ENCODE results near the gene CRY1. TPM values are rescaled to one million over a fixed set of nuclear protein-coding genes. Genes with fewer than 3 reads are reported as not detected.

CRY1 gene
- total and polyA plus RNA-seq, 9 of the 15 experiments (the other 6 are each of a cell fraction or from before 2014, with no cell fraction given), result 8.7 to 33.3 (median 25.2) TPM

DNA sequence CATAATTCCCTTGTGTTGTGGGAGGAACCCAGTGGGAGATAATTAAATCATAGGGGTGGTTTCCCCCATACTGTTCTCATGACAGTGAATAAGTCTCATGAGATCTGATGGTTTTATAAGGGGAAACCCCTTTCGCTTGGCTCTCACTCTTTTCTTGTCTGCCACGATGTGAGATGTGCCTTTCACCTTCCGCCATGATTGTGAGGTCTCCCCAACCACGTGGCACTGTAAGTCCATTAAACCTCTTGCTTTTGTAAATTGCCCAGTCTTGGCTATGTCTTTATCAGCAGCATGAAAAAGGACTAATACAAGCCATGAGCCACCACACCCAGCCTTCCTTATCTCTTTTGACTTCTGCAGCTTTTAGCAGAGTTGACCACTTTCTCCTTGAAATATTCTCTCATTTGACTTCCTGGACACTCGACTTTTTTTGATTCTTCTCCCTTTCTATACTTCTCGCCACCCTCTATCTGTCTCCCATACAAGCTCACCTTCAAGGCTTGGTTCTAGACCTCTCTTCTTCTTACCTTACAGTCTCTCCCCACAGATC lies 108.7 kb downstream of the CRY1 start (continued):
- TF ChIP-seq, protein P1, sequence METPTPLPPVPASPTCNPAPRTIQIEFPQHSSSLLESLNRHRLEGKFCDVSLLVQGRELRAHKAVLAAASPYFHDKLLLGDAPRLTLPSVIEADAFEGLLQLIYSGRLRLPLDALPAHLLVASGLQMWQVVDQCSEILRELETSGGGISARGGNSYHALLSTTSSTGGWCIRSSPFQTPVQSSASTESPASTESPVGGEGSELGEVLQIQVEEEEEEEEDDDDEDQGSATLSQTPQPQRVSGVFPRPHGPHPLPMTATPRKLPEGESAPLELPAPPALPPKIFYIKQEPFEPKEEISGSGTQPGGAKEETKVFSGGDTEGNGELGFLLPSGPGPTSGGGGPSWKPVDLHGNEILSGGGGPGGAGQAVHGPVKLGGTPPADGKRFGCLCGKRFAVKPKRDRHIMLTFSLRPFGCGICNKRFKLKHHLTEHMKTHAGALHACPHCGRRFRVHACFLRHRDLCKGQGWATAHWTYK (CRISPR knock-in tag; IDR thresholded peaks at IDR 0.05), result no peak
- TF ChIP-seq, protein P2, sequence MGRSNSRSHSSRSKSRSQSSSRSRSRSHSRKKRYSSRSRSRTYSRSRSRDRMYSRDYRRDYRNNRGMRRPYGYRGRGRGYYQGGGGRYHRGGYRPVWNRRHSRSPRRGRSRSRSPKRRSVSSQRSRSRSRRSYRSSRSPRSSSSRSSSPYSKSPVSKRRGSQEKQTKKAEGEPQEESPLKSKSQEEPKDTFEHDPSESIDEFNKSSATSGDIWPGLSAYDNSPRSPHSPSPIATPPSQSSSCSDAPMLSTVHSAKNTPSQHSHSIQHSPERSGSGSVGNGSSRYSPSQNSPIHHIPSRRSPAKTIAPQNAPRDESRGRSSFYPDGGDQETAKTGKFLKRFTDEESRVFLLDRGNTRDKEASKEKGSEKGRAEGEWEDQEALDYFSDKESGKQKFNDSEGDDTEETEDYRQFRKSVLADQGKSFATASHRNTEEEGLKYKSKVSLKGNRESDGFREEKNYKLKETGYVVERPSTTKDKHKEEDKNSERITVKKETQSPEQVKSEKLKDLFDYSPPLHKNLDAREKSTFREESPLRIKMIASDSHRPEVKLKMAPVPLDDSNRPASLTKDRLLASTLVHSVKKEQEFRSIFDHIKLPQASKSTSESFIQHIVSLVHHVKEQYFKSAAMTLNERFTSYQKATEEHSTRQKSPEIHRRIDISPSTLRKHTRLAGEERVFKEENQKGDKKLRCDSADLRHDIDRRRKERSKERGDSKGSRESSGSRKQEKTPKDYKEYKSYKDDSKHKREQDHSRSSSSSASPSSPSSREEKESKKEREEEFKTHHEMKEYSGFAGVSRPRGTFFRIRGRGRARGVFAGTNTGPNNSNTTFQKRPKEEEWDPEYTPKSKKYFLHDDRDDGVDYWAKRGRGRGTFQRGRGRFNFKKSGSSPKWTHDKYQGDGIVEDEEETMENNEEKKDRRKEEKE (IDR thresholded peaks at IDR 0.05; ENCODE audit: borderline replicate concordance in 1 of 2, control insufficient read depth in 1 of 2, low read depth in 2 of 2, low read length in 1 of 2), result 0 out of 4 replicates have a peak, but pooled peaks of 1 of the 2 experiments have one; percentile 28
- no peak for TF ChIP-seq LCOR (CRISPR knock-in tag; IDR thresholded peaks at IDR 0.05)
- 0 out of 2 replicates have a peak, but pooled peaks have one; percentile 43 for TF ChIP-seq ZBTB17 (CRISPR knock-in tag; IDR thresholded peaks at IDR 0.05)
- peak; percentile 94 for TF ChIP-seq EHMT2 (IDR thresholded peaks at IDR 0.05)
- TF ChIP-seq EP300 (IDR thresholded peaks at IDR 0.05; ENCODE audit: low read length), result peak; percentile 65; the same call in 1 of the 2 replicates
- peak in 1 of 2 experiments; percentile 80; a peak in 2 of 4 replicates for TF ChIP-seq HDAC1 (IDR thresholded peaks at IDR 0.05)
- no peak for TF ChIP-seq ZNF79 (CRISPR knock-in tag; IDR thresholded peaks at IDR 0.05; ENCODE audit: low read depth)
- TF ChIP-seq, protein P3, sequence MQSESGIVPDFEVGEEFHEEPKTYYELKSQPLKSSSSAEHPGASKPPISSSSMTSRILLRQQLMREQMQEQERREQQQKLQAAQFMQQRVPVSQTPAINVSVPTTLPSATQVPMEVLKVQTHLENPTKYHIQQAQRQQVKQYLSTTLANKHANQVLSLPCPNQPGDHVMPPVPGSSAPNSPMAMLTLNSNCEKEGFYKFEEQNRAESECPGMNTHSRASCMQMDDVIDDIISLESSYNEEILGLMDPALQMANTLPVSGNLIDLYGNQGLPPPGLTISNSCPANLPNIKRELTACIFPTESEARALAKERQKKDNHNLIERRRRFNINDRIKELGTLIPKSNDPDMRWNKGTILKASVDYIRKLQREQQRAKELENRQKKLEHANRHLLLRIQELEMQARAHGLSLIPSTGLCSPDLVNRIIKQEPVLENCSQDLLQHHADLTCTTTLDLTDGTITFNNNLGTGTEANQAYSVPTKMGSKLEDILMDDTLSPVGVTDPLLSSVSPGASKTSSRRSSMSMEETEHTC (IDR thresholded peaks at IDR 0.05), result 0 out of 2 replicates have a peak, but pooled peaks have one; percentile 45
- no peak for TF ChIP-seq CREB1 (IDR thresholded peaks at IDR 0.05)
- TF ChIP-seq CREB1 (CRISPR knock-in tag; IDR thresholded peaks at IDR 0.05), result no peak
- TF ChIP-seq, protein P4, sequence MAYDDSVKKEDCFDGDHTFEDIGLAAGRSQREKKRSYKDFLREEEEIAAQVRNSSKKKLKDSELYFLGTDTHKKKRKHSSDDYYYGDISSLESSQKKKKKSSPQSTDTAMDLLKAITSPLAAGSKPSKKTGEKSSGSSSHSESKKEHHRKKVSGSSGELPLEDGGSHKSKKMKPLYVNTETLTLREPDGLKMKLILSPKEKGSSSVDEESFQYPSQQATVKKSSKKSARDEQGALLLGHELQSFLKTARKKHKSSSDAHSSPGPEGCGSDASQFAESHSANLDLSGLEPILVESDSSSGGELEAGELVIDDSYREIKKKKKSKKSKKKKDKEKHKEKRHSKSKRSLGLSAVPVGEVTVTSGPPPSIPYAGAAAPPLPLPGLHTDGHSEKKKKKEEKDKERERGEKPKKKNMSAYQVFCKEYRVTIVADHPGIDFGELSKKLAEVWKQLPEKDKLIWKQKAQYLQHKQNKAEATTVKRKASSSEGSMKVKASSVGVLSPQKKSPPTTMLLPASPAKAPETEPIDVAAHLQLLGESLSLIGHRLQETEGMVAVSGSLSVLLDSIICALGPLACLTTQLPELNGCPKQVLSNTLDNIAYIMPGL (CRISPR knock-in tag; IDR thresholded peaks at IDR 0.05), result no peak
- TF ChIP-seq ZNF589 (CRISPR knock-in tag; IDR thresholded peaks at IDR 0.05; ENCODE audit: low read depth), result peak; percentile 75
- TF ChIP-seq ARID1B (IDR thresholded peaks at IDR 0.05), result peak; percentile 94
- TF ChIP-seq FOXM1 (IDR thresholded peaks at IDR 0.05; ENCODE audit: low read depth), result peak; percentile 48
- TF ChIP-seq FOXM1 (CRISPR knock-in tag; IDR thresholded peaks at IDR 0.05; ENCODE audit: low read depth), result no peak
- peak; percentile 83 for TF ChIP-seq DACH1 (IDR thresholded peaks at IDR 0.05; ENCODE audit: partially characterized antibody)
- TF ChIP-seq ZKSCAN8 (CRISPR knock-in tag; IDR thresholded peaks at IDR 0.05), result 0 out of 2 replicates have a peak, but pooled peaks have one; percentile 16
- TF ChIP-seq CC2D1A (IDR thresholded peaks at IDR 0.05), result peak; percentile 65; the same call in 1 of the 2 replicates
- peak; percentile 68 for TF ChIP-seq ETV1 (tag; conservative IDR thresholded peaks at IDR 0.05; ENCODE audit: low read depth)

All from K562 (cell line).